ENCODE data around the gene ACVR1C. TPM values are rescaled to one million over a fixed set of nuclear protein-coding genes. Genes with fewer than 3 reads are reported as not detected.

The ACVR1C gene
- total RNA-seq, 4 donors from 2014 or later, result under 0.01 to 0.71 (median 0.06) TPM; not detected in 1

DNA sequence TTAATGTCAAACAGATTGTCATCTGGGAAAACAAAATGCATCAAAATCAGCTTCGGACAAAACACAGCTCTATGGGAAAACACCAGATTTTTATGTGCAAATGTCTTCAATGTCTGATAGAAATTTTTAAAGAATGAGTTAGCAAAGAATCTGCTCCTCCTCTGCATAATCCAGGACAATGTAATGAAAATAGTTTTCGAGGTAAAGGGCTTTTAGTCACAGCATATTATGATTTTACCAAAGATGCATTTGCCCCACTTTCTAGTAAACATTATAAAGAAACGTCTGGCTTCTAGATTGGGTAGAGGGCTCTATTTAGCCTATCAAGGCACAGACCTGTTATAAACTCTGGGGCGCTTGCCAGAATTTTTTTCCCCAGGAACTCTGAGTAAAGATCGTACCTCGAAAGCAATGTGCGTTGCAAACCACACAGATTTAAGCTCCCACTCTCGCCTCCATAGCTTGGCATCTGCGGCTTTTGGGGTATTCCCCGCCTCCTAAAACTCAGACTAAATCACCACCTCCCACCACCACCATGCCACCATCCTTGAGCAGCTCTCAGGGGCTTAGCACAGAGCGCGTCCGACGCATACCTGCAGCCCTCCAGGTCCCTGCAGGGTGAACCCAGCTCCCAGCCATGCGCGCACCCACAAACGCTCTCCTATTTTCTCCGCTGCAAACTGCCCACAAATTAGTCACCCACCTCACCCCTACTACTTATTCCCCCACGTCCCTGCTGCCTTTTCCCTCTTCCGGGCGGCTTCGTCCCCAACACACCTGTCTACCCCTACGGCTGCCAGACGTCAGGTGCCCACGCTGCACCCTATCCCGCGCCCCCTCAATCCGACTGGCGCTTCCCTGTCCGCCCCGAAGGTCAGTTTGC lies 829 bp downstream of the ACVR1C start:
- intact Hi-C loops (cut with DNase I), result no loop called here
- Histone ChIP-seq H3K4me3 (peak overlapping the region; percentile 55 to 73 (median 60)), H3K27ac (replicated peaks in 1 of 4) (no peak overlapping the region), H3K4me1 (peaks cover 5 to 18% (median 13%) of the 10 kb centered on the region in 4 donors), H3K36me3 (no peaks in the 10 kb centered on the region), H3K27me3 (peaks cover 0 to 13% (median 0%) of the 10 kb centered on the region in 4 donors), H3K9me3 (no peaks in the 10 kb centered on the region)
- no peak for TF ChIP-seq POLR2AphosphoS5 (IDR thresholded peaks at IDR 0.05)
- DNase-seq (ENCODE audit: extremely low spot score), result no peak
- 8% methylated on average over 30 of the region's 31 CpGs for WGBS

DNA sequence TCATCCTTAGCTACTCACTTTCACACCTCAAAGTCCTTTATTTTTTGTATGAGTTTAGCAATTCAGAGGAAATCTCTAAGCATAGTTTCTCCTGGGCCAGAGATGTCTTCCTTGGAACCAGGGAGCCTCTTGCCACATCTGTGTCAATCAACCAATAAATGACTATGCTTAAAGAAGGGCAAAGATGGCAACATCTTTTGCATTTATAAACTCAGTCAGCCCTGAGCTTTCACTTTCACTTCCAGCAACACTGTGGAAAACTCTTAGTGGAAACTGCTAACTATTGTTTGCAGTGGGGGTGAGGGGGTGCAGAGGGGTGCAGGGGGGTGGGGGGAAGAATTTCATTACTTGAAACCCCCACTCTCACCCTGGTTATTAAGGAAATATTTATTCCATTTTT lies 3.4 kb downstream of the ACVR1C start:
- Histone ChIP-seq H3K4me3 (no peak overlapping the region), H3K27ac (replicated peaks in 1 of 4) (no peak overlapping the region), H3K4me1 (peaks cover 5 to 18% (median 13%) of the 10 kb centered on the region in 4 donors), H3K36me3 (no peaks in the 10 kb centered on the region), H3K27me3 (peaks cover 0 to 28% (median 0%) of the 10 kb centered on the region in 4 donors), H3K9me3 (peaks cover 0 to 9% (median 2%) of the 10 kb centered on the region in 4 donors)
- intact Hi-C loops (cut with DNase I), result no loop called here
- TF ChIP-seq POLR2AphosphoS5 (IDR thresholded peaks at IDR 0.05), result no peak
- no peak for TF ChIP-seq POLR2A (IDR thresholded peaks at IDR 0.05; ENCODE audit: low read depth)
- TF ChIP-seq, protein P1, sequence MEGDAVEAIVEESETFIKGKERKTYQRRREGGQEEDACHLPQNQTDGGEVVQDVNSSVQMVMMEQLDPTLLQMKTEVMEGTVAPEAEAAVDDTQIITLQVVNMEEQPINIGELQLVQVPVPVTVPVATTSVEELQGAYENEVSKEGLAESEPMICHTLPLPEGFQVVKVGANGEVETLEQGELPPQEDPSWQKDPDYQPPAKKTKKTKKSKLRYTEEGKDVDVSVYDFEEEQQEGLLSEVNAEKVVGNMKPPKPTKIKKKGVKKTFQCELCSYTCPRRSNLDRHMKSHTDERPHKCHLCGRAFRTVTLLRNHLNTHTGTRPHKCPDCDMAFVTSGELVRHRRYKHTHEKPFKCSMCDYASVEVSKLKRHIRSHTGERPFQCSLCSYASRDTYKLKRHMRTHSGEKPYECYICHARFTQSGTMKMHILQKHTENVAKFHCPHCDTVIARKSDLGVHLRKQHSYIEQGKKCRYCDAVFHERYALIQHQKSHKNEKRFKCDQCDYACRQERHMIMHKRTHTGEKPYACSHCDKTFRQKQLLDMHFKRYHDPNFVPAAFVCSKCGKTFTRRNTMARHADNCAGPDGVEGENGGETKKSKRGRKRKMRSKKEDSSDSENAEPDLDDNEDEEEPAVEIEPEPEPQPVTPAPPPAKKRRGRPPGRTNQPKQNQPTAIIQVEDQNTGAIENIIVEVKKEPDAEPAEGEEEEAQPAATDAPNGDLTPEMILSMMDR (IDR thresholded peaks at IDR 0.05), result no peak
- no peak for DNase-seq (ENCODE audit: extremely low spot score)

DNA sequence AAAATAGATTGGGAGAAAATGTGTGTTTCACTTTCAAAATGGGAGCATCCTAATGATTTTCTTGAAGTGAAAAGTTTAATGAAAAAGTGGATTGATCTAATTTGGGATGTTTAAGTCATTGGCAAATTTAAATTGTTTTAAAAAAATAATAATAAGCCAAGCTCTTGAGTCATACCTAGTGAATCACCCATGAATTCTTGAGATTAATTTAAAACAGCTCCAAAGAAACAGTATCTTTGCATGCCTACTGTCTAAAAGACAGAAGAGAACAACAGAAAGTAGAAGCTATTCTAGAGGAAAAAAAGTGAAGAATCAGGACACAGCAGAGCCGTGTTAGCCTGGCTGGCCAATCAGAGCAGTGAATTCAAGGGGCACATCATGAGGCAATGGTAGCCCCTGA lies 7.7 kb downstream of the ACVR1C start:
- DNase-seq (ENCODE audit: extremely low spot score), result no peak
- Histone ChIP-seq H3K4me1 (no peaks in the 10 kb centered on the region), H3K27me3 (peaks cover 0 to 19% (median 0%) of the 10 kb centered on the region in 4 donors), H3K27ac (replicated peaks in 1 of 4) (no peak overlapping the region), H3K36me3 (no peaks in the 10 kb centered on the region), H3K9me3 (peaks cover 0 to 9% (median 2%) of the 10 kb centered on the region in 4 donors), H3K4me3 (no peak overlapping the region)
- TF ChIP-seq POLR2A (IDR thresholded peaks at IDR 0.05; ENCODE audit: low read depth), result no peak
- intact Hi-C loops (cut with DNase I), result no loop called here
- WGBS, result 82% methylated on average over 1 of the region's 1 CpG

DNA sequence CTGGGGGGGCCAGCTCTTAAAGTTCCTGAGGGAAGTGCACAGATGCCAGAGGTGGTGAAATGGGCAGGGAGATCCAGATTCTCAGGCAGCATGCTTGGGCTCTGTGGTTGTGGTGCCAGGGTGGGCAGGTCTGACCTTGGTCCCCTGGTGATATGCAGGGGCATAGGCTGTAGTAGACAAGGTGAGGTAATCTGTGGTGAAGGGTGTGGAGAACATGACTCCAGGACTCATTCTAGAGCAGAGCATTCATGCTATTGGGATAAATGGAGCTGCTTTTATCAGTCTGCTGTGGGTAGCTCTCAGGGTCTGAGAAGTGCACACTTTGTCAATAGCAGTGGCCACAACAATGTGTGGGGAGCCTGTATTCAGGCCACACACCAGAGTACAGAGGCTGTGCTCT lies 16.9 kb downstream of the ACVR1C start:
- TF ChIP-seq EP300 (IDR thresholded peaks at IDR 0.05) (no peak), POLR2A (IDR thresholded peaks at IDR 0.05; ENCODE audit: low read depth) (no peak)
- H3K4me1 ChIP-seq, result no peaks in the 10 kb centered on the region
- intact Hi-C loops (cut with DNase I), result no loop called here

DNA sequence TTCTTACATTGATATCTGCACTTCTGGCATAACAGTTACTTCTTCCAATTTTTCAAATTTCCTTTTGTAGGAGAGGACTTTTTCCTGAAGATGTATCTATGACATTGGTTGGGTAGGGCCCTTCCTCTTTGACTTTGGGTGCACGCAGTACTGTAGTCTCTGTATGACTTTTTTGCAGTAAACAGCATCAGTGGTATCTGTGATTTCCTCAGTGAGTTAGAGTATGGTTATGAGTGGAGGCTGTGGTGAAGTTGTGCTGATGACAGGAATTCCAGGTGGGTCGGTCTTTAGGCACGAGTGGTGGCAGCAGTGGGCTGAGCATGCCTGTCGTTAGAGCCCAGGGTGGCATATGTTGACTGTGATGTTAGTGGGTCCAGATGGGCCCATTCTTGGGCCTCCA lies 17.6 kb downstream of the ACVR1C start:
- 79% methylated on average over 4 of the region's 4 CpGs for WGBS
- intact Hi-C loops (cut with DNase I), result no loop called here
- DNase-seq (ENCODE audit: extremely low spot score), result no peak
- H3K9me3 ChIP-seq, result peaks cover 0 to 16% (median 9%) of the 10 kb centered on the region in 4 donors
- H3K36me3 ChIP-seq, result no peaks in the 10 kb centered on the region
- H3K27ac ChIP-seq (replicated peaks in 1 of 4), result no peak overlapping the region
- H3K4me3 ChIP-seq, result no peak overlapping the region
- no peak for TF ChIP-seq POLR2A (IDR thresholded peaks at IDR 0.05; ENCODE audit: low read depth)
- H3K27me3 ChIP-seq, result no peaks in the 10 kb centered on the region
- no peaks in the 10 kb centered on the region for H3K4me1 ChIP-seq

More for the DNA sequence above, 16.9 kb downstream of the ACVR1C start:
- DNase-seq (ENCODE audit: extremely low spot score), result no peak
- no peak overlapping the region for H3K27ac ChIP-seq (replicated peaks in 1 of 4)
- no peaks in the 10 kb centered on the region for H3K36me3 ChIP-seq
- peaks cover 0 to 16% (median 9%) of the 10 kb centered on the region in 4 donors for H3K9me3 ChIP-seq
- H3K27me3 ChIP-seq, result no peaks in the 10 kb centered on the region
- H3K4me3 ChIP-seq, result no peak overlapping the region

DNA sequence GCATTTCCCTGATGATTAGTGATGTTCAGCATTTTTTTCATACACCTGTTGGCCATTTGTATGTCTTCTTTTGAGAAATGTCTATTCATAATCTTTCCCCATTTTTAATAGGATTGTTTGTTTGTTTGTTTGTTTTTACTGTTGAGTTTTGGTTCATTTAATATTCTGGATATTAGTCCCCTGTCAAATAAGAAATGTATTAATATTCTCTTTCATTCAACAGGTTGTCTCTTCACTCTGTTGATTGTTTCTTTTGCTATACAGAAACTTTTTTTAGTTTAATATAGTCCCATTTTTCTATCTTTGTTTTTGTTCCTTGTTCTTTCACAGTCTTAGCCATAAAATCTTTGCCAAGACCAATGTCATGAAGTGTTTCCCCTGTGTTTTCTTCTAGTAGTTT lies 22.1 kb downstream of the ACVR1C start:
- intact Hi-C loops (cut with DNase I), result no loop called here
- no peak for DNase-seq (ENCODE audit: extremely low spot score)
- no peaks in the 10 kb centered on the region for H3K27me3 ChIP-seq

More for the DNA sequence above, 22.1 kb downstream of the ACVR1C start:
- Histone ChIP-seq H3K4me1 (no peaks in the 10 kb centered on the region), H3K9me3 (peaks cover 0 to 16% (median 9%) of the 10 kb centered on the region in 4 donors), H3K27ac (replicated peaks in 1 of 4) (no peak overlapping the region), H3K36me3 (no peaks in the 10 kb centered on the region), H3K4me3 (no peak overlapping the region)
- no peak for TF ChIP-seq POLR2A (IDR thresholded peaks at IDR 0.05; ENCODE audit: low read depth)
- TF ChIP-seq POLR2AphosphoS5 (IDR thresholded peaks at IDR 0.05), result no peak
- no peak for TF ChIP-seq EP300 (IDR thresholded peaks at IDR 0.05)
- TF ChIP-seq, protein P1 (IDR thresholded peaks at IDR 0.05), result no peak

All from esophagus muscularis mucosa (tissue), 4 donors.